ENCODE measurements around the gene SH3GLB2. TPM values are rescaled to one million over a fixed set of nuclear protein-coding genes. Genes with fewer than 3 reads are reported as not detected.

The SH3GLB2 gene
- total and polyA plus RNA-seq, 10 of the 15 experiments (the other 5 are each of a cell fraction or from before 2014, with no cell fraction given) = 0.21 to 61.3 (median 30.8) TPM

DNA sequence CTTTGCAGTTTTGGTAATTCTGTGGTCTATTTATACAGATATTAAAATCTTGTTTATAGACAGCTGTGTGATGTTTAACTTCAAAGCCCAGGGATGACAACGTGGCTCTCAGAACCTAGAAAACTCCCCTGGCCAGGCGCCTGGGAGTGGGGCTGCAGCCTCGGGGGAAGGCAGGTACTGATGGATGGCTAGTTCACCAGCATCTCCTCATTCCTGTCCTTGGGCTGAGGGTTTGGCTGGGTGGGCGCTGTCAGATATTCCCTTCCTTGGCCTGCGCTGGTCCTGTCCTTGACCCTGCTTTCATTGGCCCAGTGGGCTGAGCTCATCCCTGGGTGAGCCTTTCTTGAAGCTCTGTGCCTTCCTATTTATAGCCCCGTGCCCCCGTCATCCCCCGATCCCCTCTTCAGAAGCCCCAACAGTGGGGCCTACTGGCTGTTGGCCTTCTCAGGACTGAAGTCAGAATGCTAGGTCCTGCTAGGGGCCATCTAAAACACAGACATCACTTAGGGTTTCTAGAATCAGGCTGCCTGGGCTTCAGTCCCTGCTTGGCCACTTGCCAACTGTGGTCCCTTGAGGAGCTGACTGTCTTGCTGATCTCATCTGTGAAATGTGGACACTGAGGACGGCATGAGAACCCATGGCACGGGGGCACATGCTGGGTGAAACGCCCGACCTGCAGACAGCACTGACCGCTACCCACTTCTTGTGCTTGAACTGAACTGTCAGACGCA is 20.9 kb downstream of the SH3GLB2 start:
- Histone ChIP-seq H3K27ac (ENCODE audit: control insufficient read depth, insufficient read depth) (no peak overlapping the region), H2AFZ (ENCODE audit: control insufficient read depth, low read depth, low read length) (no peak overlapping the region), H3K9me3 (replicated peaks; ENCODE audit: control insufficient read depth, insufficient read depth, low read length) (no peaks in the 10 kb centered on the region), H4K20me1 (ENCODE audit: control insufficient read depth, insufficient read depth) (no peaks in the 10 kb centered on the region), H3K4me3 (no peak overlapping the region), H3K79me2 (ENCODE audit: control insufficient read depth, insufficient read depth, low read length) (no peaks in the 10 kb centered on the region), H3K9ac (ENCODE audit: control insufficient read depth, insufficient read depth, low read length) (no peak overlapping the region), H3K27me3 (replicated peaks in 1 of 2; ENCODE audit: control insufficient read depth in 2 of 2, insufficient read depth in 2 of 2, low read length in 1 of 2) (no peaks in the 10 kb centered on the region), H3K36me3 (ENCODE audit: control insufficient read depth in 2 of 2, insufficient read depth in 2 of 2, low read length in 1 of 2) (peaks cover 25 to 36% of the 10 kb centered on the region in 2 experiments), H3K4me1 (ENCODE audit: control insufficient read depth, insufficient read depth, low read length) (no peaks in the 10 kb centered on the region), H3K4me2 (ENCODE audit: control insufficient read depth, insufficient read depth) (no peak overlapping the region)
- DNase-seq (ENCODE audit: low read depth, low spot score) (no peak), FAIRE-seq (no peak), ATAC-seq (no peak; the same call in 2 of the 3 replicates)
- no TSS peak for BruUV-seq (replicated peaks)
- ChIA-PET POLR2A (interaction anchor here (0.6 to 0.7 kb wide), 2 partner anchors 127 to 1388 kb away, joined by 3 to 4 read pairs; no protein-coding TSS in a partner anchor), CTCF (interaction anchor here (0.9 to 2.0 kb wide), 5 partner anchors 11 to 160 kb away, joined by 3 to 5 read pairs (median 3); no protein-coding TSS in a partner anchor), RAD21 (ENCODE audit: unreplicated experiment) (interaction anchor here (0.6 to 1.2 kb wide), 3 partner anchors 8 to 21 kb away, joined by 3 to 6 read pairs (median 3); partner anchors contain the start of gene SH3GLB2), SMC1A (ENCODE audit: uncharacterized antibody, unreplicated experiment) (no interaction called here)
- in situ Hi-C loops (cut with MboI) = no loop called here
- 0 out of 2 replicates have a peak, but pooled peaks have one; percentile 28 for TF ChIP-seq POLR2A (IDR thresholded peaks at IDR 0.05; ENCODE audit: low read depth, low read length)
- TF ChIP-seq RBBP5 (conservative IDR thresholded peaks at IDR 0.05) = no peak
- 92% methylated on average over 14 of the region's 14 CpGs for WGBS (ENCODE audit: insufficient coverage, insufficient replicate concordance, low lambda C conversion rate, missing lambda C conversion rate)
- intact Hi-C loops (cut with micrococcal nuclease; ENCODE audit: unreplicated experiment) = no loop called here

DNA sequence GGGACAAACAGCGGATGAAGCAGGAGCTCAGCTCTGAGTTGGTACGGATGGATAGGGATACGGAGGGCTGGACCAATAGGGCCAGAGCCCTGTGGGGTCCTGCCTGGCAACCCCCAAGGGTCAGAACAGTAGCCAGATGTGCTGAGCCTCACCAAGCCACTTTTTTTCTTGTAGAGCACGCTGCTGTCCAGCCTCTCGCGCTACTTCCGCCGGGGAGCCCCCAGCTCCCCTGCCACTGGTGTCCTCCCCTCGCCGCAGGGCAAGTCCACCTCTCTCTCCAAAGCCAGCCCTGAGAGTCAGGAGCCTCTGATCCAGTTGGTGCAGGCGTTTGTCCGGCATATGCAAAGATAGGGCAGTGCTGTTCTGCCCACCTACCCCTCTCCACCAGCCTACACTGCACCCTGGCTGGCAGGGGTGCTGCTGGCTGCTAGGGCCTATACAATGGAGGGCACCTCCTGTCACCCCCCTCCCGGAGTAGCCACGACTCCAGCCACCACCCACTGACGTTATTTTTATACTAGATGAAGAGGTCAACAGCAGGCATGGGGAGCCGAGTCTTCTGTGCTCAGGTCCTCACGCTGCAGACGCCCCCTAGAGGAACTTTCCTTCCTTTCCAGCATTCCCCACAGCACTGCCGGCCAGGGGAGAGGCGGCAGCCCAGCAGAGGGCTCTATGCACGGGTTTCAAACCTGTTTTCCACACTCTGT is 21.6 kb downstream of the SH3GLB2 start:
- Histone ChIP-seq H3K27me3 (replicated peaks in 1 of 2; ENCODE audit: control insufficient read depth in 2 of 2, insufficient read depth in 2 of 2, low read length in 1 of 2) (no peaks in the 10 kb centered on the region), H3K4me2 (ENCODE audit: control insufficient read depth, insufficient read depth) (no peak overlapping the region), H3K9me3 (replicated peaks; ENCODE audit: control insufficient read depth, insufficient read depth, low read length) (no peaks in the 10 kb centered on the region), H3K4me3 (no peak overlapping the region), H3K27ac (ENCODE audit: control insufficient read depth, insufficient read depth) (no peak overlapping the region), H3K4me1 (ENCODE audit: control insufficient read depth, insufficient read depth, low read length) (no peaks in the 10 kb centered on the region), H3K9ac (ENCODE audit: control insufficient read depth, insufficient read depth, low read length) (no peak overlapping the region), H3K79me2 (ENCODE audit: control insufficient read depth, insufficient read depth, low read length) (no peaks in the 10 kb centered on the region), H3K36me3 (ENCODE audit: control insufficient read depth in 2 of 2, insufficient read depth in 2 of 2, low read length in 1 of 2) (peaks cover 25 to 43% of the 10 kb centered on the region in 2 experiments), H2AFZ (ENCODE audit: control insufficient read depth, low read depth, low read length) (no peak overlapping the region), H4K20me1 (ENCODE audit: control insufficient read depth, insufficient read depth) (no peaks in the 10 kb centered on the region)
- DNase-seq (ENCODE audit: low read depth, low spot score) = no peak
- CTCF ChIA-PET = interaction anchor here (0.8 to 2.0 kb wide), 6 partner anchors 10 to 160 kb away, joined by 3 to 8 read pairs (median 4); no protein-coding TSS in a partner anchor
- SMC1A ChIA-PET (ENCODE audit: uncharacterized antibody, unreplicated experiment) = no interaction called here
- 55% methylated on average over 21 of the region's 21 CpGs for WGBS (ENCODE audit: insufficient coverage, insufficient replicate concordance, low lambda C conversion rate, missing lambda C conversion rate)
- TSS peak; percentile 70 for BruUV-seq (replicated peaks)
- FAIRE-seq = peak; percentile 54
- ATAC-seq = peak; percentile 93
- RAD21 ChIA-PET (ENCODE audit: unreplicated experiment) = interaction anchor here (1.2 kb wide), 2 partner anchors 14 to 22 kb away, joined by 3 to 6 read pairs; partner anchors contain the start of gene SH3GLB2
- intact Hi-C loops (cut with micrococcal nuclease; ENCODE audit: unreplicated experiment) = no loop called here
- in situ Hi-C loops (cut with MboI) = no loop called here
- POLR2A ChIA-PET = interaction anchor here (0.7 kb wide), 1 partner anchor 127 kb away, joined by 4 read pairs; no protein-coding TSS in a partner anchor
- 0 out of 2 replicates have a peak, but pooled peaks have one; percentile 18 for TF ChIP-seq ZSCAN29 (IDR thresholded peaks at IDR 0.05)
- TF ChIP-seq, protein P1, sequence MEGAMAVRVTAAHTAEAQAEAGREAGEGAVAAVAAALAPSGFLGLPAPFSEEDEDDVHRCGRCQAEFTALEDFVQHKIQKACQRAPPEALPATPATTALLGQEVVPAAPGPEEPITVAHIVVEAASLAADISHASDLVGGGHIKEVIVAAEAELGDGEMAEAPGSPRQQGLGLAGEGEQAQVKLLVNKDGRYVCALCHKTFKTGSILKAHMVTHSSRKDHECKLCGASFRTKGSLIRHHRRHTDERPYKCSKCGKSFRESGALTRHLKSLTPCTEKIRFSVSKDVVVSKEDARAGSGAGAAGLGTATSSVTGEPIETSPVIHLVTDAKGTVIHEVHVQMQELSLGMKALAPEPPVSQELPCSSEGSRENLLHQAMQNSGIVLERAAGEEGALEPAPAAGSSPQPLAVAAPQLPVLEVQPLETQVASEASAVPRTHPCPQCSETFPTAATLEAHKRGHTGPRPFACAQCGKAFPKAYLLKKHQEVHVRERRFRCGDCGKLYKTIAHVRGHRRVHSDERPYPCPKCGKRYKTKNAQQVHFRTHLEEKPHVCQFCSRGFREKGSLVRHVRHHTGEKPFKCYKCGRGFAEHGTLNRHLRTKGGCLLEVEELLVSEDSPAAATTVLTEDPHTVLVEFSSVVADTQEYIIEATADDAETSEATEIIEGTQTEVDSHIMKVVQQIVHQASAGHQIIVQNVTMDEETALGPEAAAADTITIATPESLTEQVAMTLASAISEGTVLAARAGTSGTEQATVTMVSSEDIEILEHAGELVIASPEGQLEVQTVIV (IDR thresholded peaks at IDR 0.05; ENCODE audit: borderline replicate concordance, partially characterized antibody) = no peak
- TF ChIP-seq, protein P2, sequence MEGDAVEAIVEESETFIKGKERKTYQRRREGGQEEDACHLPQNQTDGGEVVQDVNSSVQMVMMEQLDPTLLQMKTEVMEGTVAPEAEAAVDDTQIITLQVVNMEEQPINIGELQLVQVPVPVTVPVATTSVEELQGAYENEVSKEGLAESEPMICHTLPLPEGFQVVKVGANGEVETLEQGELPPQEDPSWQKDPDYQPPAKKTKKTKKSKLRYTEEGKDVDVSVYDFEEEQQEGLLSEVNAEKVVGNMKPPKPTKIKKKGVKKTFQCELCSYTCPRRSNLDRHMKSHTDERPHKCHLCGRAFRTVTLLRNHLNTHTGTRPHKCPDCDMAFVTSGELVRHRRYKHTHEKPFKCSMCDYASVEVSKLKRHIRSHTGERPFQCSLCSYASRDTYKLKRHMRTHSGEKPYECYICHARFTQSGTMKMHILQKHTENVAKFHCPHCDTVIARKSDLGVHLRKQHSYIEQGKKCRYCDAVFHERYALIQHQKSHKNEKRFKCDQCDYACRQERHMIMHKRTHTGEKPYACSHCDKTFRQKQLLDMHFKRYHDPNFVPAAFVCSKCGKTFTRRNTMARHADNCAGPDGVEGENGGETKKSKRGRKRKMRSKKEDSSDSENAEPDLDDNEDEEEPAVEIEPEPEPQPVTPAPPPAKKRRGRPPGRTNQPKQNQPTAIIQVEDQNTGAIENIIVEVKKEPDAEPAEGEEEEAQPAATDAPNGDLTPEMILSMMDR (IDR thresholded peaks at IDR 0.05 in 2 of 3, conservative IDR thresholded peaks at IDR 0.05 in 1 of 3; ENCODE audit: control insufficient read depth in 2 of 3, extremely low read depth in 1 of 3, insufficient read depth in 1 of 3, low read depth in 3 of 3, low read length in 3 of 3) = peak; percentile 88 to 92 (median 88)
- no peak for TF ChIP-seq BHLHE40 (IDR thresholded peaks at IDR 0.05; ENCODE audit: borderline replicate concordance in 1 of 2, low read depth in 2 of 2, low read length in 1 of 2)
